Endothelial cell (in vitro differentiated cells): ENCODE results near the gene GRIA3. TPM values are rescaled to one million over a fixed set of nuclear protein-coding genes. Genes with fewer than 3 reads are reported as not detected.

Experiments used
- DNase-seq: peaks from one replicate; pipeline ENCODE4 v3.0.0; 2021; ENCODE audit warnings: low spot score
- H3K27ac Mint-ChIP-seq: one replicate; pipeline ENCODE4 v1.8.0; 2021; ENCODE audit warnings: mixed read lengths, inconsistent platforms; ENCODE audit not compliant: unreplicated experiment
- H3K27me3 Mint-ChIP-seq: one replicate; pipeline ENCODE4 v1.8.0; 2021; ENCODE audit warnings: mild to moderate bottlenecking, moderate library complexity, mixed read lengths, inconsistent platforms; ENCODE audit not compliant: unreplicated experiment
- H3K36me3 Mint-ChIP-seq: one replicate; pipeline ENCODE4 v1.8.0; 2021; ENCODE audit warnings: mild to moderate bottlenecking, low read depth, mixed read lengths, inconsistent platforms; ENCODE audit not compliant: unreplicated experiment
- H3K4me1 Mint-ChIP-seq: one replicate; pipeline ENCODE4 v1.8.0; 2021; ENCODE audit warnings: mild to moderate bottlenecking, mixed read lengths, inconsistent platforms; ENCODE audit not compliant: unreplicated experiment
- H3K4me3 Mint-ChIP-seq: one replicate; pipeline ENCODE4 v1.8.0; 2021; ENCODE audit warnings: mild to moderate bottlenecking, mixed read lengths, inconsistent platforms; ENCODE audit not compliant: unreplicated experiment
- H3K9me3 Mint-ChIP-seq: one replicate; pipeline ENCODE4 v1.8.0; 2021; ENCODE audit warnings: mixed read lengths, inconsistent platforms; ENCODE audit not compliant: unreplicated experiment
- total RNA-seq: library from RNA; stranded (reverse); fragmentation: NEBNext Ultra II Directional; extraction: Animal tissue kit (Norgen Biotek cat#: 25700); gene quantifications from one replicate; pipeline ENCODE4 v1.2.1, GENCODE V29; 2021; ENCODE audit not compliant: unreplicated experiment
- TF ChIP-seq, protein P1 (sequence below): fragments of 200-600 bp; sonication (generic); IDR thresholded peaks from one replicate; pipeline ENCODE4 v1.5.0; 2021; ENCODE audit warnings: antibody characterized with exemption; ENCODE audit not compliant: unreplicated experiment

GRIA3 gene
- total RNA-seq, 1 donor from 2014 or later, result 0.51 TPM

DNA sequence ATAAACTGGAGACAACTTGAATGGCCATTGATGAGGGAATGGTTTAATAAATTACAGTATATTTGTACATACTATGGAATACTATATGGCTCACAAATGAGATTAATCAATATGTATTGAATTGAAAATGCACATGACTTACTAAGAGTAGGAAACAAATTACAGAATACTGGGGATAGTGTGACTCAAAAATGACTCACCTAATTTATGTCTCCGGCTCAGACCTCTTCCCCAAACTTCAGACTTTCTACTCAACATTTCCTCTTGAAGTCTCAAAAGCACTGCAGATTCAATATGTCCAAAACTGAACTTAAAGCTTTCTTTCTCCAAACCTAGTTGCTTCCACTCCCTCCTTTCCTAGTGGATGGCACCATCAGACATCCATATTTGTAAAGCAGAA, 28.8 kb upstream of the GRIA3 start:
- no peak overlapping the region for H3K27ac Mint-ChIP-seq
- TF ChIP-seq, protein P1, sequence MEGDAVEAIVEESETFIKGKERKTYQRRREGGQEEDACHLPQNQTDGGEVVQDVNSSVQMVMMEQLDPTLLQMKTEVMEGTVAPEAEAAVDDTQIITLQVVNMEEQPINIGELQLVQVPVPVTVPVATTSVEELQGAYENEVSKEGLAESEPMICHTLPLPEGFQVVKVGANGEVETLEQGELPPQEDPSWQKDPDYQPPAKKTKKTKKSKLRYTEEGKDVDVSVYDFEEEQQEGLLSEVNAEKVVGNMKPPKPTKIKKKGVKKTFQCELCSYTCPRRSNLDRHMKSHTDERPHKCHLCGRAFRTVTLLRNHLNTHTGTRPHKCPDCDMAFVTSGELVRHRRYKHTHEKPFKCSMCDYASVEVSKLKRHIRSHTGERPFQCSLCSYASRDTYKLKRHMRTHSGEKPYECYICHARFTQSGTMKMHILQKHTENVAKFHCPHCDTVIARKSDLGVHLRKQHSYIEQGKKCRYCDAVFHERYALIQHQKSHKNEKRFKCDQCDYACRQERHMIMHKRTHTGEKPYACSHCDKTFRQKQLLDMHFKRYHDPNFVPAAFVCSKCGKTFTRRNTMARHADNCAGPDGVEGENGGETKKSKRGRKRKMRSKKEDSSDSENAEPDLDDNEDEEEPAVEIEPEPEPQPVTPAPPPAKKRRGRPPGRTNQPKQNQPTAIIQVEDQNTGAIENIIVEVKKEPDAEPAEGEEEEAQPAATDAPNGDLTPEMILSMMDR, result no peak
- DNase-seq, result no peak
- no peak overlapping the region for H3K4me3 Mint-ChIP-seq
- no peaks in the 10 kb centered on the region for H3K4me1 Mint-ChIP-seq
- no peaks in the 10 kb centered on the region for H3K36me3 Mint-ChIP-seq
- no peaks in the 10 kb centered on the region for H3K27me3 Mint-ChIP-seq
- no peaks in the 10 kb centered on the region for H3K9me3 Mint-ChIP-seq

DNA sequence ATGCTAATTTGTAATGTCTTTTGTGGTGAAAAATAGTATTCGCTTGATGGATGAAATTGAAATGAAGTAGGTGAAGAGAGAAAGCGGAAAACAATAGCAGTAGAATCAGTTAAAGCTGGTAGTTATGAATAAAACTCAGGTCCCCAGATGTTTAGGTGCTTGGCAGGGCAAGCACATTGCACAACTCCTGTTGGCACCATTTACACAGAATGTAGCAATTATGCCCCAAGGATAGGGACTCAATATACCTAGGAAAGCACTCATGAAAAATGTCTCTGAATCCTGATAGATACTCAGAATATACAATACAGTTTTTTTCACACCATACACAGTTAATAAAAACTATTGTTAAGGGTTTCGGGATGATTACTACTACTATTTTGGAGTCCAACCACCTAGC, 26.5 kb upstream of the GRIA3 start:
- no peaks in the 10 kb centered on the region for H3K4me1 Mint-ChIP-seq
- H3K4me3 Mint-ChIP-seq, result no peak overlapping the region
- no peak for DNase-seq
- H3K36me3 Mint-ChIP-seq, result no peaks in the 10 kb centered on the region
- TF ChIP-seq, protein P1, result no peak
- no peak overlapping the region for H3K27ac Mint-ChIP-seq
- H3K27me3 Mint-ChIP-seq, result no peaks in the 10 kb centered on the region
- H3K9me3 Mint-ChIP-seq, result no peaks in the 10 kb centered on the region

DNA sequence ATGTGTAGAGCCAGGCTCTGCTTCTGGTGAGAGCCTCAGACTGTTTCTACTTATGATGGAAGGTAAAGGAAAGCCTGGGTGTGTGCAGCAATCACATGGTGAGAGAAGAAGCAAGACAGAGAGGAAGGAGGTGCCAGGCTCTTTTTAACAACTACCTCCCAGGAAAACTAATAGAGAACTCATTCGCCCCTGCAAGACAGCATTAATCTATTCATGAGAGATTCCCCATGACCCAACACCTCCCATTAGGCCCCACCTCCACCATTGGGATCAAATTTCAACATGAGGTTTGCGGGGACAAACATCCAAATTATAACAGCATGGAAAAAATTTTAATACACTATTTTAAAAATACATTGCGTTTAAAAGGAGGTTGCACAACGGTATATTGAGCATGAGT, 24.7 kb upstream of the GRIA3 start:
- Mint-ChIP-seq H3K4me1 (no peaks in the 10 kb centered on the region), H3K4me3 (no peak overlapping the region), H3K27me3 (no peaks in the 10 kb centered on the region), H3K27ac (no peak overlapping the region), H3K36me3 (no peaks in the 10 kb centered on the region), H3K9me3 (no peaks in the 10 kb centered on the region)
- TF ChIP-seq, protein P1, result no peak
- DNase-seq, result no peak

DNA sequence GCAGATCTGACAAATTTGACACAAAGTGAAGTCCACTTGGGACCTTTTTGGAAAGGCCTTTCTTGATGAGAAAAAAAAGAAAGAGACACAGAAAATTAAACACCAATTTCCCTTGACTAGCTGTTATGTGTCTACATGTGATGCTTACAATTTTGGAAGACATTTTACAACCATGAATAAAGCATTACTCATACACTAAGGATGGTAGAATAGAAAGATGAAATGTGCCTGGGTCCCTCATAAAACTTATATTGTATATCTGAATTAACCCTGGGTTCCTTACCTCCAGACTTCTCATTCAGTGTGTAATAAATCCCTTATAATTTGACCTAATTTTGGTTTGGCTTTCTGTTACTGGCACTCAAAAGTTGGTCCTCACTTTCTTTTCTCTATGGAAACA, 16.5 kb upstream of the GRIA3 start:
- Mint-ChIP-seq H3K27me3 (no peaks in the 10 kb centered on the region), H3K9me3 (no peaks in the 10 kb centered on the region), H3K36me3 (no peaks in the 10 kb centered on the region), H3K4me3 (no peak overlapping the region), H3K4me1 (peaks cover 2% of the 10 kb centered on the region), H3K27ac (no peak overlapping the region)
- TF ChIP-seq, protein P1, result no peak
- DNase-seq, result no peak

DNA sequence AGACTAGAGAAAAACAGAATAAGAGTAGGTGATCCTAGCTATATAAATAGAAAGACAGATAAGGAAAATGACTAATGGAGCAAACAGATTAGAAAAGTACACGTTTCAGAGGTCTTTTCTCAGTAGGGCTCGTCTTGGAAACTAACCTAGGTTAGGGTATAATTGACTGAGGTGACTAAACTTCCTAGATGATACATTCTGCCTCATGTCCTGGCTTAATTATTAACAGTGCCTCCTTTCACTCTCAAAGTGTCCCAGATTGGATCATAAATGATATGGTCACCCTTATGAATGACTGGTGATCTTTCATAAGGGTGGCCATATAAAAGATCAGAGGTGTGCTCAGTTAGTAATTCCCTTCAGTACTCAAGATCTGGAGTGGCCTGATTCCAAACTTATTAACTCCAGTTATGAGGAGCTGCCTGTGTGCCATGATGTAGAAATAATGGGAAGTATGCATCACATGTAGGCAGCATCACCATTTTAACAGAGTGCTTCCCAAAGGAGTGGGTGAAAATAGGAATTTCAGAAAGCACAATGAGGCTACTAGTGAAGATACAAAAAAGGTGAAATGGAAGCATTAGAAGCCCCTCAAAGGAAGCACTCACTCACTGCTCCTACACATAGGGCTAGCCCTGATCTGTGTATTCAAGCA, 14.7 kb upstream of the GRIA3 start:
- Mint-ChIP-seq H3K4me3 (no peak overlapping the region), H3K27ac (no peak overlapping the region), H3K27me3 (no peaks in the 10 kb centered on the region), H3K4me1 (peaks cover 2% of the 10 kb centered on the region), H3K9me3 (no peaks in the 10 kb centered on the region), H3K36me3 (no peaks in the 10 kb centered on the region)
- no peak for DNase-seq
- TF ChIP-seq, protein P1, result no peak
